Transverse colon (tissue), 4 donors: ENCODE results near the gene TRAFD1. TPM values are rescaled to one million over a fixed set of nuclear protein-coding genes. Genes with fewer than 3 reads are reported as not detected.

ENCODE experiments used
- DNase-seq: peaks from one replicate; pipeline ENCODE4 v3.0.0-alpha.2; 2019
- H3K27ac ChIP-seq, 4 donors: fragments of 200-600 bp; sonication (generic); 2 replicates each; pipeline ENCODE4 v1.5.1; 2016 to 2018; ENCODE audit warnings: inconsistent platforms in 4 of 4
- H3K27me3 ChIP-seq: fragments of 200-600 bp; sonication (generic); 2 replicates; pipeline ENCODE4 v1.5.1; 2017; ENCODE audit warnings: inconsistent platforms
- H3K36me3 ChIP-seq, 4 donors: fragments of 200-600 bp; sonication (generic); 2 replicates each; pipeline ENCODE4 v1.5.1; 2017 to 2019; ENCODE audit warnings: inconsistent platforms in 4 of 4
- H3K4me1 ChIP-seq, 4 donors: fragments of 200-600 bp; sonication (generic); 2 replicates each; pipeline ENCODE4 v1.5.1; 2017 to 2020; ENCODE audit warnings: inconsistent platforms in 4 of 4
- H3K4me3 ChIP-seq, 4 donors: fragments of 200-600 bp; sonication (generic); 1 replicate in 1 of 4; 2 replicates in 3 of 4; pipeline versions ENCODE4 v1.5.1 to v1.6.1; 2017 to 2019; ENCODE audit warnings: inconsistent platforms in 4 of 4
- H3K9me3 ChIP-seq, 2 donors: fragments of 200-600 bp; sonication (generic); 2 replicates each; pipeline ENCODE4 v1.5.1; 2017 to 2019; ENCODE audit warnings: inconsistent platforms in 2 of 2
- CTCF ChIP-seq, 5 experiments: fragments of 200-600 bp in 3 of 5; fragments of 450-650 bp in 2 of 5; sonication (generic) in 3 of 5; IDR thresholded peaks; 1 replicate in 2 of 5; 2 replicates in 3 of 5; pipeline ENCODE4 v1.5.1; 2016 to 2017; ENCODE audit warnings: antibody characterized with exemption in 5 of 5, inconsistent platforms in 3 of 5, mild to moderate bottlenecking in 2 of 5, moderate library complexity in 1 of 5
- EP300 ChIP-seq: sonication (generic); formaldehyde crosslinking; IDR thresholded peaks from one replicate; pipeline ENCODE4 v1.6.1; 2017; ENCODE audit warnings: antibody characterized with exemption, low read depth
- POLR2A ChIP-seq: fragments of 450-650 bp; IDR thresholded peaks from one replicate; pipeline ENCODE4 v1.6.1; 2016; ENCODE audit warnings: antibody characterized with exemption, mild to moderate bottlenecking, moderate library complexity
- POLR2AphosphoS5 ChIP-seq, 3 donors: sonication (generic); formaldehyde crosslinking; IDR thresholded peaks; one replicate each; pipeline ENCODE4 v1.6.1; 2016; ENCODE audit warnings: antibody characterized with exemption in 3 of 3
- WGBS, 2 donors: methylation state at CpG; one replicate each; pipeline ENCODE4 v1.1.5; 2018; ENCODE audit warnings: low coverage in 1 of 2; 5-methylcytosine and 5-hydroxymethylcytosine counted together
- in situ Hi-C, 4 donors: fragments of 200-750 bp; cut with MboI; loops; one replicate each; pipeline versions ENCODE4 v1.15.0 to v1.15.1; 2017; ENCODE audit warnings: low sequenced_read_pairs in 3 of 4, low pct_ligation_motif_present in 1 of 4, low pct_unique_long_range_greater_than_20kb in 1 of 4
- intact Hi-C: fragments of 100-400 bp; cut with DNase I; formaldehyde crosslinking; loops from one replicate; pipeline ENCODE4 v1.15.1; 2023; ENCODE audit warnings: low total_unique reads
- total RNA-seq, 4 donors: library from RNA; depleted of rRNA; stranded (reverse); fragments of >200 nt; gene quantifications; one replicate each; pipeline ENCODE4 v1.1.0, GENCODE V29; 2016

TRAFD1 gene
- total RNA-seq, 4 donors from 2014 or later = 15.3 to 36.8 (median 31.1) TPM

GRCh38 chr12:112166051-112167015 lies 41.0 kb downstream of the TRAFD1 start:
- Histone ChIP-seq H3K4me3 (no peak overlapping the region), H3K27me3 (no peaks in the 10 kb centered on the region), H3K27ac (no peak overlapping the region), H3K4me1 (no peaks in the 10 kb centered on the region), H3K9me3 (no peaks in the 10 kb centered on the region), H3K36me3 (peaks cover 0 to 17% (median 8%) of the 10 kb centered on the region in 4 donors)
- no peak for DNase-seq
- in situ Hi-C loops = no loop called here
- WGBS, 2 donors = 95% methylated on average over 4 to 23 of the region's 26 CpGs
- TF ChIP-seq POLR2A = no peak
- TF ChIP-seq POLR2AphosphoS5 (IDR thresholded peaks at IDR 0.05) = no peak
- no peak for TF ChIP-seq CTCF (IDR thresholded peaks at IDR 0.05)
- TF ChIP-seq EP300 = no peak
- intact Hi-C loops = no loop called here

GRCh38 chr12:112167031-112167461 lies 41.7 kb downstream of the TRAFD1 start:
- H3K36me3 ChIP-seq = peaks cover 0 to 16% (median 8%) of the 10 kb centered on the region in 4 donors
- no peaks in the 10 kb centered on the region for H3K27me3 ChIP-seq
- no peak overlapping the region for H3K27ac ChIP-seq
- H3K4me1 ChIP-seq = no peaks in the 10 kb centered on the region
- DNase-seq = no peak
- 98% methylated on average over 12 of the region's 12 CpGs; no CpG with 5 or more reads in 1 of the 2 donors for WGBS, 2 donors
- H3K4me3 ChIP-seq = no peak overlapping the region
- TF ChIP-seq POLR2AphosphoS5 (IDR thresholded peaks at IDR 0.05) = no peak
- no peak for TF ChIP-seq CTCF (IDR thresholded peaks at IDR 0.05)
- no peak for TF ChIP-seq POLR2A
- TF ChIP-seq EP300 = no peak
- in situ Hi-C loops = no loop called here
- no peaks in the 10 kb centered on the region for H3K9me3 ChIP-seq
- intact Hi-C loops = no loop called here

GRCh38 chr12:112167718-112168525 lies 42.6 kb downstream of the TRAFD1 start:
- no peaks in the 10 kb centered on the region for H3K9me3 ChIP-seq
- no peaks in the 10 kb centered on the region for H3K27me3 ChIP-seq
- H3K4me1 ChIP-seq = no peaks in the 10 kb centered on the region
- intact Hi-C loops (no loop called here), in situ Hi-C loops (no loop called here)
- no peak overlapping the region for H3K27ac ChIP-seq
- no peak overlapping the region for H3K4me3 ChIP-seq
- H3K36me3 ChIP-seq = peaks cover 0 to 20% (median 4%) of the 10 kb centered on the region in 4 donors
- no peak for DNase-seq
- 91% methylated on average over 30 of the region's 32 CpGs; no CpG with 5 or more reads in 1 of the 2 donors for WGBS, 2 donors
- TF ChIP-seq CTCF (IDR thresholded peaks at IDR 0.05) = no peak
- no peak for TF ChIP-seq POLR2AphosphoS5 (IDR thresholded peaks at IDR 0.05)
- no peak for TF ChIP-seq POLR2A
- no peak for TF ChIP-seq EP300

- no peak for DNase-seq
- no peak for TF ChIP-seq POLR2AphosphoS5 (IDR thresholded peaks at IDR 0.05)
- no peak for TF ChIP-seq CTCF (IDR thresholded peaks at IDR 0.05)
- Histone ChIP-seq H3K4me1 (no peaks in the 10 kb centered on the region), H3K36me3 (peaks cover 0 to 18% (median 1%) of the 10 kb centered on the region in 4 donors), H3K4me3 (no peak overlapping the region), H3K9me3 (no peaks in the 10 kb centered on the region), H3K27ac (no peak overlapping the region), H3K27me3 (no peaks in the 10 kb centered on the region)
- WGBS, 2 donors = 90% methylated on average over 8 of the region's 8 CpGs; no CpG with 5 or more reads in 1 of the 2 donors
- in situ Hi-C loops (no loop called here), intact Hi-C loops (no loop called here)
Measured at GRCh38 chr12:112168561-112168971, 43.2 kb downstream of the TRAFD1 start.
